DMS53 treated with DMSO at 0.1 percent for 48 hours (cell line): ENCODE measurements around the gene DMRT2.

Experiments used
- DNase-seq: peaks from one replicate; lab custom pipeline; 2025; ENCODE audit not compliant: unreplicated experiment; lab: John Stamatoyannopoulos, UW

The DMRT2 gene

DNA sequence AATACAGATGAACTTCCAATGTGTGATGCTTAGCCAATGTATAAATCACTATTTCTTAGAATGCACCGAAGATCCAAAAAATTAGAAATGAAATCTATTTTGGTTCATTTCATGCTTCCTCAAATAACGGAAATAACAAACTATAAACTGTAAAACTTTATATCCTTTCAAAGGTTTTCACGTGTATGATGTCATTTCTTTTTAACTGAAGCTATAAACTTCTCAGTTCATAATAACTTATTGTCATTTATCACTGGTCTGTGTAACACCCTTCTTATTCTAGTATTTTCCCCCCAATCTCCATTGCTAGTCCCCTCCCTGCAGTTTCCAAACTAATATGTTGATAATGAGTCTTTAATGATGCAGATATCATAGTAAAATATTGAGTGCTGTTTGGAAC is 36.4 kb downstream of the DMRT2 start:
- DNase-seq: no peak

DNA sequence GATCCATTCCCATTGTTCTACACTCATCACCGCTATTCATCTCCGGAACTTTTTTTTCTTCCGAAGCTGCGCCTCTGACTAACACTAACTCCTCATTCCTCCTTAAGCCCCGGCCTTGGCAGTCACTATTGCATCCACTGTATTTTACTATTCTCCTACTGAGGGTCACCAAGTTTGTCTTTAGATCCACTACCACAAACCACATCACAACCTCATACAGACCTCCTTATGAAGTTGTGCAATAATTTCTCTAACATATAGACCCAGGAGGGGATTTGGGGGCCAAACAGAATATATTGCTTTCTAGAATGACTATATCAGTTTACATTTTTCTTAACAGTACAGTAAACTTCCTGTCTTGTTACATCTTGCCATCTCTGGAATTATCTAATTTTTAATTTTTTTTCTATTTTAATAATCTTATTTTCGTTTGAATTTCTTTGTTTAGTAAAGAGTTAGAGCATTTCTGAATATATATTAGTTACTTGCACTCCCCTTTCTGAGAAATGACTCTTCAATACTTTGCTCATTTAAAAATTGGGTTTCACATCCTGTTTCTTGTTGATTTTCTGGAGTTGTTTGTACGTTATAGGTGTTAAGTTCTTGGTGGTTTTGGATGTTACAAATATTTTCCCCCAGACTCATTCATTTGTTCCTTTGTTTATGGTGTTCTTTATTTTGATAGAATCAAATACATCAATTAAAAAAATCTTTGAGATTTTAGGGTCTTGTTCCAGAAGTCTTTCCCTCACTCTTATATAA is 37.1 kb downstream of the DMRT2 start:
- DNase-seq: no peak

DNA sequence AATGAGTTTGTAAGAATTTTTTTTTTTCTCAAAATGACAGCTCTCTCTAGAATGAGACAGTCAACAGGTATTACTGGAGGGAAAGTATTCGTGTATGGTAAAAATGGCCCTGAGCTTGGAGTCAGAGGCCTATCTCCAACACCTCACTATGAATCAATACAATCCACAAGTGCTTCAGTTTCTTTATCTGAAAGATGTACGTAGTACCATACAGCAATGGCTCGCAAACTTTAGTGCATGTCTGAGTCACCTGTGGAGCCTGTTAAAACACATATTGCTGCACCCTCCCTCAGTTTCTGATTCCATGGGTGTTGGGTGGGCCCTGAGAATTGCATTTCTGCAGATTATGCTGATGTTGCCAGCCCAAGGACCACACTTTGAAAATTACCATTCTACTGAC is 44.6 kb downstream of the DMRT2 start:
- no peak for DNase-seq

GRCh38 chr9:1096155-1096964 is 46.2 kb downstream of the DMRT2 start:
- no peak for DNase-seq

- DNase-seq: no peak
Observed at GRCh38 chr9:1098551-1098950, 48.4 kb downstream of the DMRT2 start.

- DNase-seq: no peak
Observed at GRCh38 chr9:1100201-1100600, 50.0 kb downstream of the DMRT2 start.

GRCh38 chr9:1100945-1101344 is 50.8 kb downstream of the DMRT2 start:
- no peak for DNase-seq

DNA sequence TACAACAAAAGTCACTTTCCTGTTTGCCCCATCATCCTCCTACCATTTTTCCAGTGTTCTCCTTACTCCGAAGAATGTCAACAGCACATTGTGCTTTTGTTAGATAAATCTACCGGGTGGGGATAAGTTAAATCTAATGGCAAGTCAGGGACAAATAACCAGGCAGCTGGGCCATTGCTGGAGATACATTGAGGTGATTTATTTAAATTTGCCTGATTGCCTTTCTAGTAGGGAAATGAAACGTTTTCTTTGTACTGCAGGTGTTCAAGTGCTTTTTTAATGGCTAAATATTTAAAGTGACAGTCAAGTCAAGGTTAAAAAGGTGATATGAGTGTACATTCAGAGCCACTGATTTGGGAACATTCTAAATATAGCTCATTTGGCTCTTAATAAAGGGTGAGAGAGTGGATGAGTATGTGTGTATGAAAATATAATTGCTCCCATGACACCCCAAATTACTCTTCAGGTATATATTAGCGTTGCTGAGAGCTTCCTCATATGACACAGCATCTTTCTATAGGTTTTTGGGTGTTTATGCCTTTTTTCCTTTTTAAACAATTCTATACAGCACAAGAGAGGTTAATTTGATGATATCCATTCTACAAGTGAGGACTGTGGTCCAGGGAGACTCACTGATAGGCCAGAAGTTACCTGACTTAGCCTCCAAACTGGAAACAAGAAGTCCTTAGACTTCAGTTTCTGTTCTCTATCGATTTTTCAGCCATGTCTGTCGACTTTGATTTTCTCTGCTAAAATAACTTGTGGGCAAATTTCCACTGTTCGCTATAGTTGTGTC is 51.9 kb downstream of the DMRT2 start:
- no peak for DNase-seq

GRCh38 chr9:1102642-1102970 is 52.4 kb downstream of the DMRT2 start:
- no peak for DNase-seq
